HUES64 (cell line): Measurements from ENCODE around the gene SIRT1.

ENCODE experiments used
- H3K27ac ChIP-seq: 2 replicates; pipeline ENCODE4 v1.7.0; 2013; ENCODE audit warnings: low read depth, low read length, inconsistent platforms
- H3K27me3 ChIP-seq: 2 replicates; pipeline ENCODE4 v1.6.1; 2013; ENCODE audit warnings: mild to moderate bottlenecking, low read length; ENCODE audit not compliant: insufficient read depth
- H3K36me3 ChIP-seq: 2 replicates; pipeline ENCODE4 v1.6.1; 2013; ENCODE audit warnings: mild to moderate bottlenecking, low read length; ENCODE audit not compliant: insufficient read depth
- H3K4me1 ChIP-seq: 2 replicates; pipeline ENCODE4 v1.6.1; 2013; ENCODE audit warnings: mild to moderate bottlenecking, low read length, moderate library complexity; ENCODE audit not compliant: insufficient read depth
- H3K4me3 ChIP-seq: 2 replicates; pipeline ENCODE4 v1.5.1; 2013; ENCODE audit warnings: mild to moderate bottlenecking, low read length, moderate library complexity
- H3K9ac ChIP-seq: 2 replicates; pipeline ENCODE4 v1.6.1; 2013; ENCODE audit warnings: mild to moderate bottlenecking, low read depth, low read length
- H3K9me3 ChIP-seq: 2 replicates; pipeline ENCODE4 v1.6.1; 2013; ENCODE audit warnings: low read depth, low read length; ENCODE audit not compliant: insufficient read depth
- WGBS: fragments of 150-250, 120-280 bp; methylation state at CpG from one replicate; pipeline ENCODE4 v1.1.7; 2013; ENCODE audit warnings: missing lambda C conversion rate; 5-methylcytosine and 5-hydroxymethylcytosine counted together

Gene SIRT1

GRCh38 chr10:67878133-67878532, 6.3 kb upstream of the SIRT1 start:
- Histone ChIP-seq H3K27ac (no peak overlapping the region), H3K4me3 (no peak overlapping the region), H3K9me3 (no peaks in the 10 kb centered on the region), H3K4me1 (no peaks in the 10 kb centered on the region), H3K27me3 (no peaks in the 10 kb centered on the region), H3K9ac (no peak overlapping the region), H3K36me3 (no peaks in the 10 kb centered on the region)
- 92% methylated on average over 7 of the region's 7 CpGs for WGBS

DNA sequence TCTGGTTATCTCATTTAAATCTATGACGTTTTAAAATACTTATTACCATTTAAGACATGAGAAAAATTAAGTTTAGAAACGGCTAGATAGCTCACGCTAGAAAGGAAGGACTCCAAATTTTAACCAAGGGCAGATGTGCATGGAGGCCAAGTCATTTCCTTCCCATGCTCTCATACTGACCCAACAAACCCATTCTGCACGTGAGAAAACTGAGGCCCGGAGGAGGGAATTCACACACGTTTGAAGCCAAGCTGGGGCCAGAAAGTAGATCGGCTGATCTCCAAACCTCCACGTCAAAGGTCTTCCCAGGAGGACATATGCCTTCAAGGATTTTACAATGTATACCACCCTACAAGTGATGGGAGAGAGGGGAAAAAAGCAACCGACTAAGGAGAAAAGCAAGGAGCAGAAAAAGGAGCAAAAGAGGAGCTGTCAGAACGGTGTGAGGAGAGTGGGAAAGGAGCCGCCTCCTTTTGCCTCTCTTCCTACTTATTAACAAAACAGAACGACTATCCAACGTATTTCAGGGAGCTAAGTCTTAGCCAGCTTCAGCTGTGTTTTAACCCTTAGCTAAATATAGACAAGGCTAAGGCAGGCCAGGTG, 645 bp upstream of the SIRT1 start:
- 54% methylated on average over 11 of the region's 13 CpGs for WGBS
- Histone ChIP-seq H3K27ac (peak overlapping the region; percentile 87; the same call in 1 of the 2 replicates), H3K9ac (peak overlapping the region; percentile 74), H3K36me3 (peaks cover 27% of the 10 kb centered on the region), H3K4me3 (peak overlapping the region; percentile 98), H3K4me1 (no peaks in the 10 kb centered on the region; the same call in 1 of the 2 replicates), H3K27me3 (no peaks in the 10 kb centered on the region), H3K9me3 (no peaks in the 10 kb centered on the region)

- no peaks in the 10 kb centered on the region for H3K9me3 ChIP-seq
- peaks cover 39% of the 10 kb centered on the region for H3K36me3 ChIP-seq
- peak overlapping the region; percentile 82 for H3K27ac ChIP-seq
- H3K4me3 ChIP-seq: peak overlapping the region; percentile 98
- H3K27me3 ChIP-seq: no peaks in the 10 kb centered on the region
- WGBS: under 1% methylated on average over 73 of the region's 73 CpGs
- H3K4me1 ChIP-seq: no peaks in the 10 kb centered on the region; the same call in 1 of the 2 replicates
- peak overlapping the region; percentile 95 for H3K9ac ChIP-seq
These were observed 600 bp downstream of the SIRT1 start for GRCh38 chr10:67884842-67885670.

- no peaks in the 10 kb centered on the region for H3K27me3 ChIP-seq
- 94% methylated on average over 14 of the region's 14 CpGs for WGBS
- H3K36me3 ChIP-seq: peaks cover 100% of the 10 kb centered on the region
- no peak overlapping the region for H3K27ac ChIP-seq
- no peak overlapping the region for H3K9ac ChIP-seq
- H3K4me1 ChIP-seq: no peaks in the 10 kb centered on the region
- no peak overlapping the region for H3K4me3 ChIP-seq
- no peaks in the 10 kb centered on the region for H3K9me3 ChIP-seq
These were observed 9.2 kb downstream of the SIRT1 start for GRCh38 chr10:67893637-67894036.

DNA sequence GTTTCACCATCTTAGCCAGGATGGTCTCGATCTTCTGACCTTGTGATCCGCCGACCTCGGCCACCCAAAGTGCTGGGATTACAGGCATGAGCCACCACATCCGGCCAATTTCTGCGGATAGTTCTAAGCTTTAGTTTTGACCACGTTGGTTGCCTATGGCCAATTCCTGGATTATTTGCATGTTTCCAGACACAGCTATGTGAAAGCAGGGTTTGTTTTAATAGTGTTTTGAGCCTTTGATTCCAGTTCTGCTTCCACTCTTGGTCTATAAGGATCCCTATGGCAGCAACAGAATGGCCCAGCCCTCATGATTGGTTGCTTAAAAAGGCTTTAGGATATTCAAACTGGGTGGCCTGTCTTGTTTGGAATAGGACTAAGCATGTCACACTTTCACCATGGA, 19.1 kb downstream of the SIRT1 start:
- Histone ChIP-seq H3K4me3 (no peak overlapping the region), H3K27me3 (no peaks in the 10 kb centered on the region), H3K36me3 (peaks cover 90% of the 10 kb centered on the region), H3K9me3 (no peaks in the 10 kb centered on the region), H3K9ac (no peak overlapping the region), H3K4me1 (no peaks in the 10 kb centered on the region), H3K27ac (no peak overlapping the region)
- 95% methylated on average over 7 of the region's 7 CpGs for WGBS

- Histone ChIP-seq H3K4me1 (no peaks in the 10 kb centered on the region), H3K36me3 (peaks cover 95% of the 10 kb centered on the region), H3K27ac (no peak overlapping the region), H3K27me3 (no peaks in the 10 kb centered on the region), H3K9me3 (no peaks in the 10 kb centered on the region), H3K4me3 (no peak overlapping the region), H3K9ac (no peak overlapping the region)
- WGBS: 86% methylated on average over 2 of the region's 2 CpGs
These were observed 28.0 kb downstream of the SIRT1 start for GRCh38 chr10:67912331-67912946.

- Histone ChIP-seq H3K9ac (no peak overlapping the region), H3K4me3 (no peak overlapping the region), H3K27ac (no peak overlapping the region; the same call in 1 of the 2 replicates), H3K4me1 (no peaks in the 10 kb centered on the region), H3K36me3 (peaks cover 85% of the 10 kb centered on the region), H3K9me3 (no peaks in the 10 kb centered on the region), H3K27me3 (no peaks in the 10 kb centered on the region)
- 96% methylated on average over 6 of the region's 8 CpGs for WGBS
These were observed 30.4 kb downstream of the SIRT1 start for GRCh38 chr10:67914777-67915340.

DNA sequence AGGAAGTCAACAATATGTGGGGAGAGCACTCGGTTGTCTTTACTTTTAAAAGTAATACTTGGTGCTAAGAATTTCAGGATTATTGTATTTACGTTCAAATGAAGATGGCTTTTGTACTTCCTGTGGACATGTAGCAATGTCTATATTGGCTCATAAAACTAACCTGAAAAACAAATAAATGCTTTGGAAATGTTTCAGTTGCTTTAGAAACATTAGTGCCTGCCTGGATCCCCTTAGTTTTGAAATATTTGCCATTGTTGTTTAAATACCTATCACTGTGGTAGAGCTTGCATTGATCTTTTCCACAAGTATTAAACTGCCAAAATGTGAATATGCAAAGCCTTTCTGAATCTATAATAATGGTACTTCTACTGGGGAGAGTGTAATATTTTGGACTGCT, 32.7 kb downstream of the SIRT1 start:
- no peak overlapping the region for H3K4me3 ChIP-seq
- WGBS: 95% methylated on average over 2 of the region's 2 CpGs
- no peaks in the 10 kb centered on the region for H3K27me3 ChIP-seq
- peaks cover 73% of the 10 kb centered on the region for H3K36me3 ChIP-seq
- H3K9me3 ChIP-seq: no peaks in the 10 kb centered on the region
- no peak overlapping the region for H3K9ac ChIP-seq
- peak overlapping the region; percentile 50 for H3K27ac ChIP-seq
- no peaks in the 10 kb centered on the region for H3K4me1 ChIP-seq

DNA sequence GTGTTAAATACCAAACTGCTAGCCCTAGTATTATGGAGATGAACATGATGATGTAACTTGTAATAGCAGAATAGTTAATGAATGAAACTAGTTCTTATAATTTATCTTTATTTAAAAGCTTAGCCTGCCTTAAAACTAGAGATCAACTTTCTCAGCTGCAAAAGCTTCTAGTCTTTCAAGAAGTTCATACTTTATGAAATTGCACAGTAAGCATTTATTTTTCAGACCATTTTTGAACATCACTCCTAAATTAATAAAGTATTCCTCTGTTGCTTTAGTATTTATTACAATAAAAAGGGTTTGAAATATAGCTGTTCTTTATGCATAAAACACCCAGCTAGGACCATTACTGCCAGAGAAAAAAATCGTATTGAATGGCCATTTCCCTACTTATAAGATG, 33.2 kb downstream of the SIRT1 start:
- no peak overlapping the region for H3K9ac ChIP-seq
- peak overlapping the region; percentile 50; the same call in 1 of the 2 replicates for H3K27ac ChIP-seq
- no peaks in the 10 kb centered on the region for H3K27me3 ChIP-seq
- H3K4me3 ChIP-seq: no peak overlapping the region
- no peaks in the 10 kb centered on the region for H3K4me1 ChIP-seq
- peaks cover 73% of the 10 kb centered on the region for H3K36me3 ChIP-seq
- 100% methylated on average over 1 of the region's 1 CpG for WGBS
- no peaks in the 10 kb centered on the region for H3K9me3 ChIP-seq

DNA sequence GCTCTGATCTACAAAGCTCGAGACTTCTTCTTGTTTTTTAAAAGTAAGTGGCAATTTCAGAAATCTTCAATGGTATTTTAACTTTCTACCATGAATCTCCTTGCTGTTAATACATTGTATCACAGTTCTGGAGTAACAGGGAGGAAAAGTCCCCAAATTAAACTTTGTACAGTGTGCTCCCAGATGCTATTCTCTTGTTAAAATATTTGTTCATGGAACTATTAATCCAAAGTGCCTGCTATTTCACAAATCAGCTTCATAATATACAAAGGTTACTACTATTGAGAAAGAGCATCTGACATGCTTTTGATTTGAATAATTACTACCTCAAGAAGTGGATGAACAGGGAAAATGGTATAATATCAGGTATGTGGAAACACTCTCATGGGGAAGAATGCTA, 36.6 kb downstream of the SIRT1 start:
- 88% methylated on average over 1 of the region's 1 CpG for WGBS
- H3K36me3 ChIP-seq: peaks cover 63% of the 10 kb centered on the region
- H3K27ac ChIP-seq: no peak overlapping the region
- H3K9me3 ChIP-seq: no peaks in the 10 kb centered on the region
- no peak overlapping the region for H3K4me3 ChIP-seq
- H3K27me3 ChIP-seq: no peaks in the 10 kb centered on the region
- no peaks in the 10 kb centered on the region for H3K4me1 ChIP-seq
- no peak overlapping the region for H3K9ac ChIP-seq

DNA sequence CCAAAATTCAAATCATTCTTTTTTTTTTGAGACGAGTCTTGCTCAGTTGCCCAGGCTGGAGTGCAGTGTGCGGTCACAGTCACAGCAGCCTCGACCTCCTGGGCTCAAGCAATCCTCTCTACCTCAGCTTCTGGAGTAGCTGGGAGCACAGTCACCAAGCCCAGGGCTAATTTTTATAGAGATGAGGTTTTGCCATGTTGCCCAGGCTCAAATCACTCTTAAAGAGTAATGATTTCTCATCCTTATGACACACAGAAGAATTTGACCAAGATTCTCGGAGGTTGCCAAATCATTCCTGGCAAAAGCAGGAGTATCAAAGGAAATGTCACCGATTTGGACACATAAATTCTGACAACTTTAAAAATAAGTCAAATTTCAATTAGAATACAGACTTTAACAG, 39.1 kb downstream of the SIRT1 start:
- Histone ChIP-seq H3K9me3 (no peaks in the 10 kb centered on the region), H3K4me1 (no peaks in the 10 kb centered on the region), H3K27me3 (no peaks in the 10 kb centered on the region), H3K27ac (no peak overlapping the region), H3K4me3 (no peak overlapping the region), H3K36me3 (peaks cover 38% of the 10 kb centered on the region), H3K9ac (no peak overlapping the region)
- 96% methylated on average over 5 of the region's 5 CpGs for WGBS
